GM06990 (cell line): ENCODE measurements around the gene PITPNM3.

Source experiments
- DNase-seq: peaks from one replicate; pipeline ENCODE4 v3.0.0-alpha.2; 2011; ENCODE audit not compliant: insufficient read length; ENCODE audit errors: extremely low read depth
- H3K27me3 ChIP-seq: replicated peaks from 2 replicates; pipeline ENCODE4 v1.6.0; 2011; ENCODE audit warnings: low read length; ENCODE audit not compliant: control insufficient read depth, insufficient read depth
- H3K36me3 ChIP-seq: 2 replicates; pipeline ENCODE4 v1.5.1; 2011; ENCODE audit warnings: low read length; ENCODE audit not compliant: control insufficient read depth, insufficient read depth
- H3K4me3 ChIP-seq: replicated peaks from 2 replicates; pipeline ENCODE4 v1.5.1; 2011; ENCODE audit warnings: low read depth, mild to moderate bottlenecking, control low read depth, low read length
- CTCF ChIP-seq: IDR thresholded peaks from 2 replicates; pipeline ENCODE4 v1.5.1; 2011; ENCODE audit warnings: low read length, control low read depth, mild to moderate bottlenecking, inconsistent platforms; ENCODE audit not compliant: insufficient read depth, poor library complexity, severe bottlenecking

PITPNM3 gene

GRCh38 chr17:6545291-6545690 is 11.1 kb downstream of the PITPNM3 start:
- Histone ChIP-seq H3K36me3 (no peaks in the 10 kb centered on the region), H3K4me3 (no peak overlapping the region), H3K27me3 (no peaks in the 10 kb centered on the region; the same call in 1 of the 2 replicates)
- DNase-seq, result no peak
- TF ChIP-seq CTCF, result no peak

GRCh38 chr17:6544011-6544370 is 12.4 kb downstream of the PITPNM3 start:
- Histone ChIP-seq H3K36me3 (no peaks in the 10 kb centered on the region), H3K4me3 (no peak overlapping the region), H3K27me3 (no peaks in the 10 kb centered on the region; the same call in 1 of the 2 replicates)
- no peak for DNase-seq
- TF ChIP-seq CTCF, result no peak

DNA sequence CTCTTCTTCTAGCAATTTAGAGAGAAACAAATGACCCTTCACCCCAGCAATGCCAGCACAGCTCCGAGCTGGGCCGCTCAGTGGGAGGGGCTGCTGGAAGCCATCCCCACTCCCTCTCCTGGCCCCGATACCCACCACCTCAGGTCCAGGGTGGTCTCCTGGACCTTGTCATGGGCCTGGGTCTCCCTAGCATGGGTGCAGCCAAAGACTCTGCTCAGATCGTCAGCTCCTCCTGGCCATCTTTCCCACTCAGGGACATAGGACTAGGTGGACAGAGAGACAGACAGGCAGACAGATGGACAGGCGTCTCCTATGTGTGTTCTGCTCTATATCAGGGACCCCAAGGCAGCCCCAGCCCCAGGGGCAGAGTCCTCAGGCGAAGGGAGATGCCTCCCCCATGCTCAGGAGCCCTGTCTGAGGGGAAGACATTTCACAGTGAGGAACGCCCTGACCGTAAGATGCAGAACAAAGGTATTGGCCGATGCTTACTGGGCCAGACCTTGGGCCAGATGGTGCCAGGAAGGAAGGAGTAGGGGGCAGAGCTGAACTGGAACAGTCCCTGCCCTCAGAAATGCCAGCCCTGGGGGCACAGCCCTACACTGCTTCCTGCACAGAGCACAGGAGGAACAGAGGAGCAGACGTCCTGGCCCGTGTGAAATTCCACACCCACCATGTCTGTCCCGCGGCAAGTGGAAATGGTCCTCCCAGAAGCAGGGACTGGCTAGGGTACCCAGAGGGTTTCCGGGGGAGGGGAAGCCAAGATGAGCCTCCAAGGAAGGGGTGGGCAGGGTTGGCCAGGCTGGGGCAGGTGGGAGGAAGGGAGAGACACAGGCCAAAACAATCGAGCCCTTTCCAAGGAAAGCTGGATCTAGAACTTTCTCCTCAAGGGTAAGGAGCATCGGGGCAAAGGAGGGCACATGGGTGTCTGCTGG is 13.0 kb downstream of the PITPNM3 start:
- no peaks in the 10 kb centered on the region; the same call in 1 of the 2 replicates for H3K27me3 ChIP-seq
- H3K4me3 ChIP-seq, result no peak overlapping the region
- no peak for DNase-seq
- TF ChIP-seq CTCF, result no peak
- H3K36me3 ChIP-seq, result no peaks in the 10 kb centered on the region

DNA sequence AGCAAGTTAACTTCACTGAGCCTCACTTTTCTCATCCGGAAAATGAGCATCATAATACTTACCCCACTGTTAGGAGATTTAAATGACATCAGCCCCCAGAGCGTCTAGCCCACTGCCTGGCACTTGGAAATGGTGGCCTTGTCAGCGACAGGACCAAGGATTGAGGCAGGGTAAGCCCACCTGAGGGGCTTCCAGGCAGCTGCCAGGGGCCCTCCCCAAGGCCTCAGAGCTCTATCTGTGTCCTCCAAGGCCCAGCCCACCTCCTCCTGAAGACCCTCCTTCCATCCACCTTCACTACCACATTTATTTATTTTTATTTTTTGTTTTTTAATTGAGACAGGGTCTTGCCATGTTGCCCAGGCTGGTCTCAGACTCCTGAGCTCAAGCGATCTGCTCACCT is 13.8 kb downstream of the PITPNM3 start:
- no peak for DNase-seq
- Histone ChIP-seq H3K36me3 (no peaks in the 10 kb centered on the region), H3K27me3 (no peaks in the 10 kb centered on the region; the same call in 1 of the 2 replicates), H3K4me3 (no peak overlapping the region)
- no peak for TF ChIP-seq CTCF

GRCh38 chr17:6541886-6542285 is 14.5 kb downstream of the PITPNM3 start:
- no peak overlapping the region for H3K4me3 ChIP-seq
- no peak for DNase-seq
- no peak for TF ChIP-seq CTCF
- H3K36me3 ChIP-seq, result no peaks in the 10 kb centered on the region
- no peaks in the 10 kb centered on the region; the same call in 1 of the 2 replicates for H3K27me3 ChIP-seq
